Measurements from ENCODE around the gene KRTAP5-3. TPM values are rescaled to one million over a fixed set of nuclear protein-coding genes. Genes with fewer than 3 reads are reported as not detected.

KRTAP5-3 gene
- total RNA-seq, 4 donors from 2014 or later: not detected

DNA sequence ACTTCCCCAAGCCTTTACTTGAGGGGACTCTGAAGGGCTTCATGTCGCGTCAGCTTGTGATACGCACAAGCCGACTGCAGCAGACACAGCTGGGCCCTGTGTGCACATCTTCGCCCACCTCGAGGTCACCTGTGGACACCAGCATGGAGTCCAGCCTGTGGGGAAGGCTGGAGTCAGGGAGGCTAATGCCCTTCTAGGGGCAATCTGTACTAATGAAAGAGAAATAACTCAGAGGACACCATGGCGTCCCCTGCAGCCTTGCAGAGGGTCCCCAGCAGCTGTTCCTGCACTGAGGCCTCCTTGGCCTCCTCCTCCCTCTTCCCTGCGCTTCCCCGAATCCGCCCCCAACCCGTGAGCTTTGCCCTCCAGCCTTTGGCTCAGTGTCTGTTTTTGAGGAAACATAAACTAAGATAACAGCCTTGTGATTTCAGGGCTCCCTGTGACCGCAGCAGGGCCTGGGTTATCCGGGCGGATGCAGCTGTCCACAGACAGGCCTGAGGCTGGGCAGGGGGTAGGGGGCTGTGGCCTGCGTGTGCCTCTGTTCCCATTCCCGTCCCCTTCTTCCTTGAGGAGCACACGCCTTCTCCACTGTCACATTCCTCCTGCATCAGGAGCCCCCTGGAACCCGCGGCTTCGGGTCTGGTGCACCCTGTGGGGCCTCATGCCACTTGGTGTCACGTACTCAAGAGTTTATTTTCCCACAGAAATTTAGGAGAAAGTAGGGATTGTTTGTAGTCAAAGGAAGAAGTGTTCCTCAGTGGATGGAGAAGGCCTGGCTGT, 46.3 kb upstream of the KRTAP5-3 start:
- 72 to 76% methylated on average over 20 to 21 of the region's 21 CpGs for WGBS, 2 donors
- no peaks in the 10 kb centered on the region for H3K27me3 ChIP-seq
- intact Hi-C loops (cut with DNase I): loop anchor here (5.0 kb wide), 1 partner anchor 178 kb away; the partner anchor contains the start of gene SYT8
- H3K36me3 ChIP-seq: no peaks in the 10 kb centered on the region
- H3K9me3 ChIP-seq: no peaks in the 10 kb centered on the region
- no peaks in the 10 kb centered on the region for H3K4me1 ChIP-seq
- TF ChIP-seq POLR2A (IDR thresholded peaks at IDR 0.05): no peak
- TF ChIP-seq, protein P1, sequence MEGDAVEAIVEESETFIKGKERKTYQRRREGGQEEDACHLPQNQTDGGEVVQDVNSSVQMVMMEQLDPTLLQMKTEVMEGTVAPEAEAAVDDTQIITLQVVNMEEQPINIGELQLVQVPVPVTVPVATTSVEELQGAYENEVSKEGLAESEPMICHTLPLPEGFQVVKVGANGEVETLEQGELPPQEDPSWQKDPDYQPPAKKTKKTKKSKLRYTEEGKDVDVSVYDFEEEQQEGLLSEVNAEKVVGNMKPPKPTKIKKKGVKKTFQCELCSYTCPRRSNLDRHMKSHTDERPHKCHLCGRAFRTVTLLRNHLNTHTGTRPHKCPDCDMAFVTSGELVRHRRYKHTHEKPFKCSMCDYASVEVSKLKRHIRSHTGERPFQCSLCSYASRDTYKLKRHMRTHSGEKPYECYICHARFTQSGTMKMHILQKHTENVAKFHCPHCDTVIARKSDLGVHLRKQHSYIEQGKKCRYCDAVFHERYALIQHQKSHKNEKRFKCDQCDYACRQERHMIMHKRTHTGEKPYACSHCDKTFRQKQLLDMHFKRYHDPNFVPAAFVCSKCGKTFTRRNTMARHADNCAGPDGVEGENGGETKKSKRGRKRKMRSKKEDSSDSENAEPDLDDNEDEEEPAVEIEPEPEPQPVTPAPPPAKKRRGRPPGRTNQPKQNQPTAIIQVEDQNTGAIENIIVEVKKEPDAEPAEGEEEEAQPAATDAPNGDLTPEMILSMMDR (IDR thresholded peaks at IDR 0.05): no peak
- DNase-seq: no peak
- no peak overlapping the region for H3K4me3 ChIP-seq (replicated peaks in 1 of 3)
- no peak overlapping the region for H3K27ac ChIP-seq

- Histone ChIP-seq H3K27me3 (no peaks in the 10 kb centered on the region), H3K36me3 (no peaks in the 10 kb centered on the region), H3K4me3 (replicated peaks in 1 of 3) (no peak overlapping the region), H3K9me3 (no peaks in the 10 kb centered on the region), H3K27ac (no peak overlapping the region), H3K4me1 (no peaks in the 10 kb centered on the region)
- TF ChIP-seq POLR2A (IDR thresholded peaks at IDR 0.05): no peak
- TF ChIP-seq, protein P1 (IDR thresholded peaks at IDR 0.05): no peak
- no peak for DNase-seq
- 80 to 87% methylated on average over 14 of the region's 14 CpGs for WGBS, 2 donors
- intact Hi-C loops (cut with DNase I): loop anchor here (5.0 kb wide), 1 partner anchor 179 kb away; the partner anchor contains the start of gene SYT8
These were observed 45.5 kb upstream of the KRTAP5-3 start for GRCh38 chr11:1653541-1654387.

DNA sequence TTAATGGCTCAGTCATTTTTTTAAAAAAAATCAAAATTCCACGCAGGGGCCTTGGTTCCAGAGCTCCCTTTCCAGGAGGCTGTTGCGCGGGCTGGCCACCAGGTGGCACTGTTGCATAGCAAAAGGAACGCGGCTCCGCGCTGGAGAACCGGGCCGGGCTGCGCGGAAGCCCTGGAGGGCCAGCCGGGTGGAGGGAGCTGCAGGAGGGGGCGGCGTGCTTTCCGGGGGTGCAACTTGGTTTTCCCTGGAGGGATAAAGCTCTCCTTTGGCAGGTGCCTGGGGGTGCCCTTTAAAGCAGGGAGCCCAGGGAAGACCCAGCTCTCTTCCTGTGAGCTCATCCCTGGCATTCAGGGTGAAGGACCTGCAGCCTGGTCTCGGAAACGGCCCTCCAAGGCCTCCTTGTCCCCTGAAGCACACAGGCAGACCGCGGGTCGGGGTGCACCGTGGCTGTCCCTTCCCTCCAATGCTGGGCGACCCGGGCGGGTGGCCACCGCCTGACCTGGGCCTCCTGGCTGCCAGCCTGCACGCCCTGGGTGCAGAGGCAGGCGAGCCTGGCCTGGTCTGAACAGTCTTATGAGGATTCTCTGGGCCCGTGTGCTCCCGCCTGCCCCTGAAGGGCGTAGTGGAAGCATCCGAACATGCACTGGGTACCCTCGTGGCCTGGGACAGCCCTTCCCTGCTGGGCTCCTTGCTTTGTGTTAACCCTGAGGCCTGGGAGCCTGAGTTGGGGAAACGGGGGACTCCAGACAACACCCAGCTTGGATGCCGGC, 44.7 kb upstream of the KRTAP5-3 start:
- intact Hi-C loops (cut with DNase I): loop anchor here (5.0 kb wide), 1 partner anchor 179 kb away; the partner anchor contains the start of gene SYT8
- TF ChIP-seq POLR2A (IDR thresholded peaks at IDR 0.05): no peak
- TF ChIP-seq, protein P1 (IDR thresholded peaks at IDR 0.05): peak; percentile 75 to 99 (median 92)
- H3K27me3 ChIP-seq: no peaks in the 10 kb centered on the region
- H3K4me1 ChIP-seq: no peaks in the 10 kb centered on the region
- H3K9me3 ChIP-seq: no peaks in the 10 kb centered on the region
- WGBS, 2 donors: 19 to 24% methylated on average over 15 to 20 of the region's 34 CpGs
- no peaks in the 10 kb centered on the region for H3K36me3 ChIP-seq
- H3K4me3 ChIP-seq (replicated peaks in 1 of 3): no peak overlapping the region
- peak; percentile 66 to 76 for DNase-seq
- H3K27ac ChIP-seq: no peak overlapping the region

DNA sequence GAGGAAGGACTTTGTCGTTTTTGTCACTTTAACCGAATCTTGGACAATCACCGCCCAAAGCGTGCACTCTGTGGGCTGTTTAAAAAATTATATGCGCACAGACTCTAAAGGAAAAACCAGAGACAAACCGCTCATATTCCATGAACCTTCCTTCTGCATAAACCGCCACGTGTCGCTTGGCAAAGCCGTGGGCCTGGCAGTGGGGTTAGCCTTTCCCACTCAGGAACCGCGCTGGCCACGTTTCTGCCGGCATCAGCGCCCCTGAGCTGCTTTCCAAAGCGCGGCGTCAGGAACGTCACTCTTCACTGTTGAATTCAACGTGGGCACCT, 44.1 kb upstream of the KRTAP5-3 start:
- no peaks in the 10 kb centered on the region for H3K36me3 ChIP-seq
- intact Hi-C loops (cut with DNase I): loop anchor here (5.0 kb wide), 1 partner anchor 180 kb away; the partner anchor contains the start of gene SYT8
- H3K27me3 ChIP-seq: no peaks in the 10 kb centered on the region
- no peaks in the 10 kb centered on the region for H3K4me1 ChIP-seq
- WGBS, 2 donors: 49 to 52% methylated on average over 20 of the region's 20 CpGs
- DNase-seq: no peak
- no peaks in the 10 kb centered on the region for H3K9me3 ChIP-seq
- no peak overlapping the region for H3K27ac ChIP-seq
- TF ChIP-seq POLR2A (IDR thresholded peaks at IDR 0.05): no peak
- TF ChIP-seq, protein P1 (IDR thresholded peaks at IDR 0.05): no peak
- H3K4me3 ChIP-seq (replicated peaks in 1 of 3): no peak overlapping the region

Measured in thyroid gland (tissue), 4 donors.